ENCODE measurements around the gene SLC52A1.

SLC52A1 gene

GRCh38 chr17:4986951-4987766, 48.1 kb downstream of the SLC52A1 start, which contains the start of gene CAMTA2:
CAMTA2 (minus strand) TSS chr17:4987675; CDS start chr17:4986222, 1,453 bp downstream.
- peak; percentile 91 for DNase-seq

GRCh38 chr17:4986403-4986802, 48.8 kb downstream of the SLC52A1 start:
- DNase-seq: no peak
